Amniotic stem cell (primary cell): ENCODE measurements around the gene AIG1.
"Not testable (repeated sequence)": the region's sequence is repeated elsewhere in the genome, so short reads cannot be mapped to it uniquely, and the experiment has no call there.

Experiments
- DNase-seq: peaks from one replicate; lab custom pipeline; 2025; lab: John Stamatoyannopoulos, UW

The AIG1 gene

DNA sequence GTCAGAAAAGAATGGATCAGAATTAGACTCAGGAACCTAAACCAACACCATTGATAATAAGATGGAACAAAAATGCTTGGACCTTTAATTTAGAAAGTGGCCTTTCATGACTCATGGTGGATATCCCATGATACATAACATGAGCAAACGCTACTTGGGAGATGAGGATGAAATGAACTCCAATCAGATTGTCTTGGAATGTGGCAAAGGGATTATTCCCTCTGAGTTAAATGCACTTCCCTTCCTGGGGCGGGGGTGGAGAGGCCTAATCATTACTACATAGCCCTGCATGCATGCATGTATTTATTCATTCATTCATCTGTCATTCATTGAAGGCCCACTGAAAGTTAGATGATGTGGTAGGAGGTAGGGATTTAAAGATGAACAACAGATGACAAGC is 174.0 kb downstream of the AIG1 start:
- no peak for DNase-seq

DNA sequence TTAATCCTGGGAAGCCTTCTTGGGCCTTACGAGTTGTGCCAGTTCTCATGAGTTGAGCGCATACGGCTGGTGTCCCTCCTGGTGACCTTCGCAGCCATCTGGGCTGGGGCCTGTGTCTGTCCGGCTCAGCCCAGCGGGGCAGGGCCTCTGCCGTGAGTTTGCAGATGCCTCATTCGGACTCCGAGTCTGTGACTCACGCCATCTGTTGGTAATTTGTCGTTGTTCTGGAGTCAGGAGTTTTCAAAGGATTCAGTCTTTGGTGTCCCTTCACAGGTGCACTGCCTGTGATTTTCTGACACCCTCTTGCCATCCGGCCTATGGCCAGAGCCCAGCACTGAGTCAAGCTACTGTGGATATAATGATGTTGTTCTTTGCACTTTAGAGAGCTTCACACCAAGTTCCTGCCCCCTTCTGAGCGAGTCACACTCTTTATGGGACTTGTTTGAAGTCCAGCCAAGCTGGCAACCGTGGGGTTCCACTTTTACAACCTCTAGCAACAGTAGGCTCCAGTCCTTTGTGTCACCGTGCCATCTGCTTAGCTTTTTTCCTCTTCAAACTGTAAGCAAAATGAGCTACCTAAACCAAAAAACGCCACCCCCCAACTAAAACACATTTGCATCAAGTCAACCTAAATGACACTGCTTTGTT is 175.6 kb downstream of the AIG1 start:
- DNase-seq: no peak

DNA sequence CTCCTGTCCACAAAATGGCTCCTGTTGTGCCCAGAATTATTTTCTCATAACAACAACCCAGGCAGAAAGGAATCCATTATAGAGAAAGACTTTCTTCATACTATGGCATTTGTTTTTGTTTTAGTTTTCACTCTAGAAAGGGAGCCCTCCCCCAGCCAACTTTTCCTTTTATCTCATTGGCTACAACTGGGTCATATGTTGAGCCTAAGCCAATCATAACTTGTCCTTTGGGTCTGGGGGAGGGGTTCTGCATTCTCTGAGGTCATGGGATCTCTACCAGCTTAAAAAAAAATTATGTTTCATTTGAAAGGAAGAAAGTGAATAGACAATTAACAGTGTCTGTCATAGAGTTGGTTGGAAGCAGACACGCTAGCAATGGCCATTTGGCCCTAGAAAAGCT is 177.6 kb downstream of the AIG1 start:
- no peak for DNase-seq

DNA sequence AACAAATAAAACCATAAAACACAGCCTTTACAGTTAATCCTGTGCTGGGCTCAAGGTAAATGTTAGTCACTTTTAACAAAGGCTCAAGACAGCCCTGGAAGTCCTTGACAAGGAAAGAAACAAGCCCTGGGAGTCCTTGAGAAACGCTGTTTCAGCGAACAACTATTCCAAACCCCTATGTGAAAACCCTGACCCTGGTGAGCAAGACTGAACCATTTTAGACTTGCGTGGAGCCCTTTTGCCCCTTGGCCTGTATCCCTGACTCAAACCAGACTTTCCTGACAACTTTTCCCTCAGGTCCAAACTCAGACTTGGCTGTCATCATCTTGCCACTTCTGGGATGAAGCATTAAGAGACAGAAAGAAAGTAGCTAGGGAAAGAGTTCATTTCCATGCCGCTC is 180.4 kb downstream of the AIG1 start:
- no peak for DNase-seq

DNA sequence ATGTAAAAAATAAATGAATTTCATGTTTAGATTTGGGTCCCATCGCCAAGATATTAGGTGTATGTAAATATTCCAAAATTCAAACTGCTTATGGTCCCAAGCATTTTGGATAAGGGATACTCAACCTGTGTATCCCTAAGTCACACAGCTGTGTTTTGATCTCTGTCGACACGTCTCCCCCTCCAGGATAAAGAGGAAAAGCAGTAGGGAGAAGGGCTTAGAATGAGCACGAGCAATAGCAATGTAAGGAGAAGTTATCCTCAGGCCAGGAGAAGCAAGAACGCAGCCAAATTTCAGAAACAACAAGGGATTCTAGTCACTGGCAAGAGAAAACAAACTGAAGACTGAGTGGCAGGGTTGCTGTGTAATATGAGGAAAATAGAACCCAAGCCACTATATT is 181.2 kb downstream of the AIG1 start:
- DNase-seq: no peak

DNA sequence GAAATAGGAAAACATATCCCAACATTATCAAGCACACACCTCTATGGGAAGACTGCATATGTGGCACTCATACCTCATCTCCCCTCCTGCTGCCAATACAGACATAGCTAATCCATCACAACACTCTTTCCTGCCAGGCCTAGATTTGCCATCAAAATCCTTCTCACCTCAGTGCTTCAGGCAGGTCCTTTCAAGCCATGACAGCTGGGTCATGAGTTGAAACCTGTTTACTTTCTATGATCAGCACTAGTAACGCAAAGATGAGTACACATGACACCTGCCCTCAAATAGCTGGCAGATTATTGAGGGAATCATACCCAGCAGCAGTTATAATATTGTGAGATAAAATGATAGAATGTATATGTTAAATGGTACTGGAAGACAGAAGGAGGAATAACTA is 183.1 kb downstream of the AIG1 start:
- DNase-seq: no peak

DNA sequence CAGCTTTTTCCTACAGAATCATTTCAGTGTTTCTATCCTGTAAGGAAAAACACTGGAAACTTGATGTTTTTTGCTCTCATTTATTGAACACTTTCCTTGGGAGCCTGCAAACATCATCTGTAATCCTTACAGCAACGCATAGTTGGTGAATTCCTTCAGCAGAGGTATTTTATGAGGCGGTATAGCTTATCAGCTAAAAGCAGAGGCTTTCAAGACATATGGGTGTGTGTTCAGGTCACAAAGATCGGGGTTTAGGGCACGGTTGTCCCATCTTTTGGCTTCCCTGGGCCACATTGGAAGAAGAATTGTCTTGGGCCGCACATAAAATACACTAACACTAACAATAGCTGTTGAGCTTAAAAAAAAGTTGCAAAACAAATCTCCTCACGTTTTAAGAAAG is 185.0 kb downstream of the AIG1 start:
- no peak for DNase-seq

DNA sequence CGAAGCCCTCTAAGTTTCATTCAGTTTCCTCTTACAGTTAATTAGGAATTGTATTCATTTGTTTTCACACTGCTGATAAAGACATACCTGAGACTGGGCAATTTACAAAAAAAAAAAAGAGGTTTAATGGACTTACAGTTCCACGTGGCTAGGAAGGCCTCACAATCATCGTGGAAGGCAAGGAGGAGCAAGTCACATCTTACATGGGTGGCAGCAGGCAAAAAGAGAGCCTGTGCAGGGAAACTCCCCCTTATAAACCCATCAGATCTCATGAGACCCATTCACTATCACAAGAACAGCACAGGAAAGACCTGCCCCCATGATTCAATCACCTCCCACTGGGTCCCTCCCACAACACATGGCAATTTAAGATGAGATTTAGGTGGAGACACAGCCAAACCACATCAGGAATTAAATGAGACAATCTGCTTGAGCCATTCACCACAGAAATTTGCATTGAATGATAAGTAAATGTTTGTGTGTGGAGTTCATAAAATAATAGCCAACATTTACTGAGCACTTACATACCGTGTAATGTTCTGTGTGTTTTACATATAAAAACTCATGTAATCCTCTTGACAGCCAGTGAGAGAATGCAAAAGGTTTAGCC is 185.6 kb downstream of the AIG1 start:
- not testable (repeated sequence) for DNase-seq

DNA sequence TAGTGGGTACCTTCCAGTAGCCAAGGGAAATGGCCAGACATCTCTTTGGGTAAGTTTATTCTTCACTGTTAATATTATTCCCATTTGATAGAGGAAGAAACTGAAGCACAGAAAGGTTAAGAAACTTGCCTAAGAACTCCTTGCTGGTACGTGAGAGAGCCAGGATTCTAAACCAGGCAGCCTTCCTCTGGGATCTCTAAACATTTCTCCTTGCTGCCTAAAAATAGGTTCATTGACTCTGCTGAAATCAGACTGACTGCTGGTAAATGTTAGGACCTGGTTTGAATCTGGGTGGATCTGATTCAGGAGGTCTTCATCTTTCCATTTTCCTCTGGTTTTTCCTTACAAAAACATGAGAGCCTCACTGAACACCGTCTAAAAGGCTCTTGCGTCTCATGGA is 186.9 kb downstream of the AIG1 start:
- DNase-seq: no peak

DNA sequence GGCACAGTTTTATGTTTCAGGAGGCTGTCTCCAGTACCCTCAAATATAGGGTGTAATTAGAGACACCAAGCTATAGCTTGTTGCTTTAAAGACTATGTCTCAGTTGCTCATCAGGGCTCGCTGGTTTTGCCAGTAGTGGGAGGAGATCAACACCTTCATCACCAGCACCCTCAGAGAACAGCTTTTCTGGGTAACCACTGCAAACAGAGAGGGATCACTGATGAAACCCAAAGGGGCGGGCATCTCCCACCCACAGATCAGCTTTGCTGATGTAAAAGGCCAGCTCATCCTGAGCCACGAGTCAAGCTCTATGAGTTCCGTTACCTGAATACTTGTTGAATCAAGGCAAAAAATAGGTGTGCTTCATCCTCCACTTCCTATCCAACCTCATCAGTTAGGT is 187.7 kb downstream of the AIG1 start:
- no peak for DNase-seq

DNA sequence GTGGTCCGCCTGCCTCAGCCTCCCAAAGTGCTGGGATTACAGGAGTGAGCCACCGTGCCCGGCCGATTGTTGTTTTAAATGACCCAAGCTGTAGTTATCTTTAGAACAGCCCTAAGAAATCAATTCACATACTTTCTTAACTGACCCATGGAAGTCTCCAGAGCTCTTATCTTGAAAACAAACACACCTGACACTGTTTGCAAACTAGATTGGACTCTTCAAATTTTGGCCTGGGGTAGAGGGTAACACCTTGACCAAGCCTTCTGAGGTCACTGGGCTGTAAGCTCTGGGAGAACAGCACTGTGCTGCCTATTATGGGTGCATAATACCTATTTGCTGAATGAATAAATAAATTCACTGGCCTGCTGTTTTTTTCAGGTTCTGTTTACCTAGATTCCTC is 190.6 kb downstream of the AIG1 start:
- no peak for DNase-seq

DNA sequence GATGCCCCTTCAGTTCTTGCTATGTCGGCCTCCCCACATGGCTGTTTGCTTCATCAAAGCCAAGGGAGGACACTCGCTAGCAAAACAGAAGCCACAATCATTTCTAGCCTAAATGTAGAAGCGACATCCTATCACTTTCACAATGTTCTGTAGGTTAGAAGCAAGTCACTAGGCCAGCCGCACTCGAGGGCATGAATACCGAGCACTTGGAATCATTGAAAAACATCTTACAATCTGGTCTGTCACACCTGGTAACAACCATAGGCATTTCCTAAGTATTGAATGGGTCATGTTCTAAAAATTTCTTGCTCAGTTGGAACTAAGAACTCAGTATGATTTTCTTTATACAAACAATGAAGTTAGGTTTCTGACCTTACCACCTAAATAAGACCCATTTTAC is 192.3 kb downstream of the AIG1 start:
- DNase-seq: no peak

DNA sequence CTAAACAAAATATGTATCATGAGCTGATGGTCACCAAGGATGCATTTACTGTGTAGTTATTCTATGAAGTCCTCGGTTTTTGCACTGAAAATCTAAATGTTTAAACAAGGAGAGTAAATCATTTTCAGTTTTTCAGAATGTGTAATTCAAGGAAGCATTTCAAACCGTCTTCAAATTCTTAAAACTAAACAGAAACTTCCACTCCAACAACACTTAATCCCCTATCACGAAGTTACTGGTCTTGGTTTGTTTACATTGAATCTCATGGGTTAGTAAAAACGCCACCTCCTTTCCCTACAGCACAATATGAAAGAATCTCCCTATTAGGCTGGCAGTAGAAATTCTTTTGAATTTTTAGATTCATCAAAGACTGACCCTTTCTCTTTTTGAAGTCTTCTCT is 192.9 kb downstream of the AIG1 start:
- no peak for DNase-seq

DNA sequence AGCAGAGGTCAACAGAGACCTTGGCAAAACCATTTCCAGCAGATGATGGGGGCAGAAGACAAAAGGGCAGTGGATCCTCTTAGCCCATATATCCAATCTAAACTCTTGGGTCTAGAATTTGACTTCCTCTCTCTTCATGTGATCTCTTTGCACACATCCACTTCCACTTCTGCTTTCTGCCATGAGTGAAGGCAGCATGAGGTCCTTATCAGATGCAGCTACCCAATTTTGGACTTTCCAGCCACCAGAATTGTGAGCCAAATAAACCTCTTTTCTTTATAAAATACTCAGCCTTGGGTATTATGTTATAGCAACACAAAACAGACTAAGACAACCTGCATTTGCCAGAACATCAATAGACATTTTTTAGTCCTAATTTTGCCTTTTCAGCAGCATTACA is 198.3 kb downstream of the AIG1 start:
- DNase-seq: no peak

DNA sequence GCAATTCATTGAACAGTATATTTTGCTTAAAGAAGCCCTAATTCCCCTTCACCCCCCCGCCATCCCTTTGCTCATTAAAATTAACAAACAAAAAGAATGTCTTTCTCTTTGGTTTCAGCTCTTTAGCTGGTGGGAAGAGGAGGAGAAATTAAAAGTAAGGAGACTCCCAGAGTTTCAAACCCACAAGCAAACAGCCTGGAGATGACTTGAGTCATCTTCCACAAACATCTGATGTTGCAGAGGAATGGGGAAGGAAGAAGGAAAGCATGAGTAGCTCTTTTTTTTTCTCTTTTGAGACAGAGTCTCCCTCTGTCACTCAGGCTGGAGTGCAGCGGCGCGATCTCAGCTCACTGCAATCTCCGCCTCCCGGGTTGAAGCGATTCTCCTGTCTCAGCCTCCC is 200.2 kb downstream of the AIG1 start:
- DNase-seq: no peak

DNA sequence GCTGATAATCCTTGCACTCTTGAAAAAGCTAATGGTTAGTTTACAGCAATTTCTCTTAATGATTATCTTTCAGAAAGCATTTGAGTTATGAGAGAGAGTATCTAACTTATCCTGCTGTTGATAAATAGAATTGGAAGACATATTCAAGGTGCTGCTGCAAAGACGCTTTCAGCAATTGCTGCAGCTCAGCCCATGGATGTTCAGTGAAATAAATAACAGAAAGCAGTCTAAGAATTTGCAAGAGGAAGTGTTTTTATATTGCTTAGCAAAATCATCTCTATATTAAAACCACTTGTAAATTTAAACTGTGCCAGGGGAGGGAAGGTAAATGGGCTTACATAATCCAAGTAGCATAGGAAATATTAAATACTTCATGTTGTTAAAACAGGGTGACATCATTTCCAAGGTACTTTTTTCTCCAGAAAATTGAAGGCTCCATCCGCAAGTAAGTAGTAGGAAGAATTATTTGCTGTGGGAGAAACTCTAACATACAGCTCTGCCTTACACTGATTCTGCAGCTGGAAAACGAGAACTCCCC is 201.3 kb downstream of the AIG1 start:
- DNase-seq: no peak

DNA sequence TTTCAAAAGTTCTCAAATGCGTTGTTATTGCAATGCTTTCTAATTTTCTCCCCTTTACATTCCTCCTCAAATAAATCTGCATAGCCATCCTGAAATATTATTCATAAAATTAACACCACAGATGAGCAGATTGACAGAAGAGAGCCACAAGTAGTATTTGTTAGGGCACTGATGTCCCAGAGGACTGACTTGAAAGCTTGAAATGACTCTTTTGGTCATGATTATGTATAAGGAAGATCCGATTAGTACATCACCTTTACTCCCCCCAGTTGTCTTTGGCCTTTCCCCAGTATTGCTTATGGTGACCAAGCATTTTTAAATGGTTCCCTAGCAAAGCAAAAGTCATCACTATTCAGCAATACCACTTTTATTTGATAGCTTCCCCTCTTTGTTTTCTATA is 202.2 kb downstream of the AIG1 start:
- no peak for DNase-seq

DNA sequence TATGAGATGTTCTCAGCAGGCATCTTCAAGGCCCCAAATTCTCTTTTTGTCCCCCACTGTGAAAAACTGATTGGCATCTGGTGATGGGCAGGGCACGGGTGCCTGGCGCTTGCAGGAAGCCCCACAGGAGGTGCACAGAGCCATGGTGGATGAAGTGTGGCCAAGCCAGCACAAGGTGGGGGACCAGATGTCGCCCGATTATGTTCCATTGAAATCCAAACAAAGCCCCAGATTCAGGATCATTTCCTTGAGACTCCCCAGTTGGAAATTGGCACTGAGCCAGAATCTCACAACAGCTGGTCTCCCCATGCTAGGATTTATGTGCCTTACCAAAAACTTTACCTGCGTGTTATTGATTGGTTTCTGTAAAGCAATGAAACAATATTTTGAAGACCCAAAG is 203.7 kb downstream of the AIG1 start:
- DNase-seq: no peak

DNA sequence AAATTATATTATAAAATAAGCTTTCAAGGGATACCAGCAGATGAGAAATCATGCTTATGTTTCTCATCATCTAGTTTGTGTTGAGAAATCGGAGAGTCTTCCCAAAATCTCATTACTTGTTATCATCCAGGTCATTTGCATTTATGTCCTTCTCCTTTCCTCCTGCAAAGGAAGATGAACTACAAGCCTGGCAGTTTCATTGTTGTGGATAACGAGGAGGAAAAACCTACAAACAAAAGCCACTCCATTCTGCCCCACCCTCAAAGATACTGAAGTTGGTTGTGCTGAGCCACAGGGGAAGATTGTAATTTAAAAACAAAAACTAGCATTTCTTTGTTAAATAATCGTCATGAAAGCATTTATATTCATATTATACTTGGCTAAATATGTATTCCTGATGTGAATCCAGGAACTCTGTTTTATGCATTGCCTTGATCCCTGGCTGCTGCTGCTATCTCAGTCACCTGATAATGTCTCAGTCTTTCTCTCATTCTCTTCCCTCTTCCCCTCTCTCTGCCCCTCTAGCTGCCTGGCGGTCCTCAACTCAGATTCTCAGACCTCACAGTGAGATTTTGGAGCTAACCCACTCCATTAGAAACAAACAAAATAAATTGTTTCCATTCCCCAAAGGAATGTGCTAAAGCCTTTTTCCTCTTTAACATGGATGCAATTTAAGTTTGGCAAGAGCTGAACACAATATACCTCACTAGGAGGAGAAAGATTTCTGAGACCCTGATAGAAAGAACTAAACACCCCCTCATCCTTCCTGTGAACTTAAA is 204.5 kb downstream of the AIG1 start:
- no peak for DNase-seq

DNA sequence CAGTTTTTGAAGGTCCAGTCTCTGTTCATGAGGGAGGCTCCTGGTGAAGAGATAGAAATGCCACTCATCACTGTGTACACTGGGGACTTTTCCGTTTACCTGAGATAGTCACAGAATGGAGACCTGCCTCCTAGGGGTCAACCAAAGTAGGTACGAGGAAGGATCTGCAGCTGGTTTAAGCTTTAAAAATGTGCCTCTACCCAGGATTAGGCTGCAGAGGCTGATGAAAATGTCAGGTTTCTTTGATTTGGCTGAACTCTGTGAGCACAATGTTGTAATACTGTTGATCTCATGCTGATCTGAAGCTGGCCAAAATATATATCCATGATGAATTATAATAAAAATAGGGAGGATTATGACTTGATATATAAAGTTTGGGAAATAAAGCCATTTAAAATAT is 207.1 kb downstream of the AIG1 start:
- DNase-seq: no peak

DNA sequence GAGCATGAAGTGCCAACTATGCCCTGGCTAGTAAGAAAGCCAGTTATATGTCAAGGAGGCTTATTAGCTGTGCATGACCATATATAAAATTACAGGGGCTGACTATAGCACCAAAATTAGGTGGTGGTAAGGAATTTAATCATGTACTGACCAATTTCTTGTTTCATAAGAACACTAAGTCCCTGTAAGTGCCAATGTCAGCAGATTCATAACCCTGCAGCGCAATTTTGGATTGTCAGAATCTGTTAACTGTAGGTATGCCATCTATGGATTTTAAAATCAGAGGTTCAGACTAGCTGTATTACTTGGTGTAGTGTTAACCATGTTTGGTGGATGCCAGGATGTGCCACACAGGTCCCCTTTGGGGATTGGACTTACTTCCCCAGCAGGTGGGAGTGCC is 207.8 kb downstream of the AIG1 start:
- DNase-seq: no peak

DNA sequence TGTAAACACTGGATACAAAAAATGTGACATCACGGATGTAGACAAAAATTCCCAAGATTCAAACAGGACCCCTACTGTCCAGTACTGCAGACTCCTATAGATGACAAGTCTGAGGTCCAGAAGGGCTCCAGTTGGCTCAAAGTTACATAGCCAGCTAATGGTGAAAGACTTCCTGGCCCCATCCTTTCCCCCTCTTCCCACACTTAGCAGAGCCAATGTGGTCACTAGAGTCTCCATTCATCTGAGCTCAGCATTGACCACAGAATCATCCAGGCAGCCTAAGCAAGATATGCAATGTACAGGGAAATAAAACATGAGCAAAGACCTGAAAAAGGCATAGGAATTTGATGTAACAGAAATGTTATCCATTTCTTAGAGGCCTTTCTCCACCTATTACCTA is 209.3 kb downstream of the AIG1 start:
- no peak for DNase-seq

DNA sequence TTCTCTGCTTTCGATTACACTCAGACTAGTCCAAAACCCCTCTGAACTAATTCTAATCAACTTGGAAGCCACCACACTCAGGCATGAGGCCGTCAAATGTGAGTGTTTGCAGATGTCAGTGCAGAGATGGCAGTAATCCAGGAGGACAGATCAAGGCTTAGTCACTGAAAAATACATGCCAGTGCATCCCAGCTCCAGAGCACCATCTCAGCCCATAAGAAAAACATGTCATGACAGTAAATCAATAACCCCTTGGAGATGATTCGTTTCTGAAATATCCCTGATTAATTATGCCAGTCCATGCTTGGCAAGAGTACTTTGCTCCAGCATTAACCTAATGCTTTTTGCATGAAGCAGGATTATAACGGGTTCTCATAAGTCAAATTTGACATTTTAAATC is 210.3 kb downstream of the AIG1 start:
- peak; percentile 22 for DNase-seq
